LNCAP (cell line): ENCODE data around the gene CRAT.

Experiments used
- TF ChIP-seq, protein P1 (sequence below): fragments of 450-650 bp; IDR thresholded peaks from 2 replicates; pipeline ENCODE4 v1.5.1; 2017; ENCODE audit warnings: mild to moderate bottlenecking

CRAT gene

DNA sequence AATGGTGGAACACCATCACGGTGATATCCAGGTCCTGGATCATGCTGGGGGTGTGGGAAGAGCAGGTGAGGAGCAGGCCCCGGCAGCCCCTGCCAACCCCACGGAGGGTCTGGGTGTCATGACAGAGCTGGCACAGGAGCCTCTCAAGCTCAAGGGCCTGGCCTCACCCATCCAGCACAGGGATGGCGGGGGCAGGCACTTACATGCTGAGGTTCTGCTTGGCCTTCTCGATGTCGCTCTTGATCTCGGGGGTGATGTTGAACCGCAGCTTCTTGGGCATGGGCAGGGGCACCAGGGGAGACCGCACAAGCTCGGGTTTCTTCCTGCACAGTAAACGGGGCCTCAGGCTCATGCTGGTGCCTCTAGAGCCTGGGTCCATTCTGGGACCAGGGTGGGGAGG, 12.3 kb downstream of the CRAT start:
- TF ChIP-seq, protein P1, sequence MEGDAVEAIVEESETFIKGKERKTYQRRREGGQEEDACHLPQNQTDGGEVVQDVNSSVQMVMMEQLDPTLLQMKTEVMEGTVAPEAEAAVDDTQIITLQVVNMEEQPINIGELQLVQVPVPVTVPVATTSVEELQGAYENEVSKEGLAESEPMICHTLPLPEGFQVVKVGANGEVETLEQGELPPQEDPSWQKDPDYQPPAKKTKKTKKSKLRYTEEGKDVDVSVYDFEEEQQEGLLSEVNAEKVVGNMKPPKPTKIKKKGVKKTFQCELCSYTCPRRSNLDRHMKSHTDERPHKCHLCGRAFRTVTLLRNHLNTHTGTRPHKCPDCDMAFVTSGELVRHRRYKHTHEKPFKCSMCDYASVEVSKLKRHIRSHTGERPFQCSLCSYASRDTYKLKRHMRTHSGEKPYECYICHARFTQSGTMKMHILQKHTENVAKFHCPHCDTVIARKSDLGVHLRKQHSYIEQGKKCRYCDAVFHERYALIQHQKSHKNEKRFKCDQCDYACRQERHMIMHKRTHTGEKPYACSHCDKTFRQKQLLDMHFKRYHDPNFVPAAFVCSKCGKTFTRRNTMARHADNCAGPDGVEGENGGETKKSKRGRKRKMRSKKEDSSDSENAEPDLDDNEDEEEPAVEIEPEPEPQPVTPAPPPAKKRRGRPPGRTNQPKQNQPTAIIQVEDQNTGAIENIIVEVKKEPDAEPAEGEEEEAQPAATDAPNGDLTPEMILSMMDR, result no peak

DNA sequence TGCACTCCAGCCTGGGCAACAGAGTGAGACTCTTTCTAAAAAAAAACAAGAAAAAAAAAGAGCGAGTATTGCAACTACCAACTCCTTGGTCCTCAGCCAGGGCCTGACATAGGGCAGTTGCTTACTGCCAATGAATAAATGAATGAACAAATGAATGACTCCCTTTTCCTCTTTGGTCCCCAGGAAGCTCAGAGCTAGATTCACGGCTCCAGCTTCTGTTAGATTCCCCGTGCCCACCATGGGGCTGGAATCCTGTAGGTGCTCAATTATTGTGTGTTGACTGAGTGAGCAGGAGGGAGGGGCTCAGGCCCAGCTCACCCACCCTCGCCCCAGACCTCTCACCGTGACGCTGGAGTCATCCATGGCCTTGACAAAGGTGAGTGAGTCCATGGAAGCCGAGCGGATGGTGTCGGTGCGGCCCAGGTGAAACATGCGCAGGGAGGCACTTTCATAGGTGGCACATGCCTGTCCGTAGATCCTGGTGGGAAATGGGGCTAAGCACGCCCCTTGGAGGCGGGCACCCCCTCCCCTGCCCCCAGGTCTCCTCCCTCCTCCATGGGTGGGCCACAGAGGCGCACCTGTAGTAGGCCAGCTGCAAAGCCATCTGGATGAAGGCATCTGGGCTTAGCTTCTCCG, 12.8 kb downstream of the CRAT start:
- TF ChIP-seq, protein P1, result no peak

DNA sequence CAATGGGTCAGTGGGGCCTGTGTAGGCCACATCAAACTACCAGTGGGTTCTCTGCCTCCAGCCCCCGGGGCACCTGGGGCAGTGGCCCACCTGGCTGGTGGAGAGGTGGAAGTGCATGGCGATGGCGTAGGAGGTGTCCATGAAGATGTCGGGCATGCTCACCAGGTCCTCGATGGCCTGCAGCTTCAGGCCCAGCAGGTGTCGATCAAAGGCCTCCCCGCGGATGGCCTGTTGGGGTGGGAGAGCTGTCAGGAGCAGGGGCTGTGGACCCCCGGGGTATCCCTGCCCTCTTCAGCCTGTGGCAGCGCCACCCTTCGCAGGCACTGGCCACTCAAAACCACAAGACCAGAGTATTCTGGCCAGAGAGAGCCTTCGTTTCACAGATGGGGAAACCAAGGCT, 14.7 kb downstream of the CRAT start:
- TF ChIP-seq, protein P1, result no peak

DNA sequence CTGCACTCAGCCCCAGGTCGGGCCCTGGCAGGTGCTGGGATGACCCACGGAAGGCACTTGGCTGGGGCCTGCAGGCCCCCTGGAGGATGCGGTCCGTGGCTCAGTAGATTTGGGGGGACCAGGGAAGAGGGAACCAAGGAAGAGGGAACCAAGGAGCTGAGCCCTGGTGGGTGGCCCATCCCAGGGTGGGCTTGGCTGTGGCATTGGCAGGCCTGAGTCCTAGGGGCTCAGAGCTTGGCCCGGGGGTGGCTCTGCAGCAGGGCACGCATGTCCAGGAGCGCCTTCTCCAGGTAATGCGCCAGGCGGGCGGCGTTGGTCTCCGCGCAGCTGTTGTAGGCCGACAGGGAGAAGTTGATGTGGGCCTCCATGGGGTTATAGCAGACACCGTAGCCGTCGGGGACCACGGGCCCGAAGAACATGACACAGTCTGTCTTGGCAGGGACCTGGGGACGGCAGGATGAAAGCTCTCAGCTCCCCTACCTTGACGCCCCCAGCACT, 15.4 kb downstream of the CRAT start:
- TF ChIP-seq, protein P1, result no peak

DNA sequence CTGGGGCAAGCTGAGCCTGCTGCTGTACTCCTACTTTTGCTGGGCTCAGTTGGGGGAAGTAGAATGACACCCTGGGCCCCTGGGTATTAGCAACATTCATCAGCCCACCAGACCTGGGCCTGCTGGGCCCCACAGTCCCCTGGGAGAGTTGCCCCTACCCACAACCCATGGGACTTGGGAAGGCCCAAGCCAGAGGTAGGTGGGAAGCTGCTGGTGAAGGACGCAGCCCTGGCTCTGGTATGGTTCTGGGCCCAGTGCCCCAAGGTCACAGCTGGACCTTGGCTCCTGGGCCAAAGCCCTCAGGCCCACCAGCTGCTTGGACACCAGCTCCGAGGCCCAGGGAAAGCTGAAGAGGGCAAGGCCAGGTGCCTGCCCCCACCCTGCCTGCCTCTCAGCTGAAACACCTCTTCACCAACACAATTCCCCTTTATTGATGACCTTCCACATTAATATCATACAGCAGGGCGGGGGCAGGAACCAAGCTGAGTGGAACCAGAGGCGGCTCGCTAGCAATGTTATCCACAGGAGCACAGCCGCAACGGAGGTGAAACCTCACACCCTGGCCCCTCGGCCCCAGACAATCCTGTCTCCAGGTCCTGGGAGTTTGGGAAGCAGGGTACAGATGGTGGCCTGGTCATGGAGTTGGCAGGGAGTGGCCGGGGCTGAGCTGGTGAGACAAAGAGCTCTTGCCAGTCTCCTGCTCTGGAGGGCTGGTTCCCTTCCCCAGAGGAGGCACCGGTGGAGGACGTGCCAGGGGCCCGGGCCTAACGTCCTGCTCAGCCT, 16.0 kb downstream of the CRAT start:
- TF ChIP-seq, protein P1, result no peak

DNA sequence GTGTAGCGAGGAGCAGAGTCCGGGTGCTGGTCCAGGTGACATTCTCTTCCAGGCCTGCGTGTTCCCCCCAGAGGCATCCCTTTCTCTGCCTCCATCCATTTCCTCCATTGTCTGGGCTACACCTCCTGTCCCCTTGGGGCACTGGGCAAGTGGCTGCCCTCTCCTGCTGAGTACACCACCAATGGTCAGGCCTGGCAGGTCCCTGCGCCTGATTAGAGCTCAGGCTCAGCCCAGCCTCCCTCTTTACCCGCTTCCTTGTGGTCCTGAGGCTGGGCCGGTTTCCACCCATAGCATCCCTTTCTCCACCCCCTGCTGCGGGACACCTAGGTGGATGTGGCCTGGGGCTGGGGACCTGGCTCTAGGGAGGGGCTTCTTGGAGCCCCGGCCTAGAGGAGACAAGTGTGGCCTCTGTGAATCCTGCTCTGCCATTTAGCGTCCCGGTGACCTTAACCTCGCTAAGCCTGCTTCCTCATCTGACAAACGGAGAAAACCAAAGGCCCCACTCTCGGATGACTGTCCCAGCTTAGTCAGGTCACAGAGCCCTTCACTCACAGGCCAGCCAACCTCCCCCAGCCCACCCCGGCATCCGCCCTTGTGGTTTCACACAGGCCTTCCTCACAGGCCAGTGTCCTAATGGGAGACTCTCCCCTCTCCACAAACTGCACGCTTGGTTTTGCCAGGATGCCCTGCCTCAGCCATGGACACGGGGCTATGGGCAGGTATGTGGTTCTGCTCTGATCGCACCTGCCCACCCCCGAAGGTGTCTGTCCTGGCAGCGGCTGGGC, 16.8 kb downstream of the CRAT start:
- TF ChIP-seq, protein P1, result no peak

DNA sequence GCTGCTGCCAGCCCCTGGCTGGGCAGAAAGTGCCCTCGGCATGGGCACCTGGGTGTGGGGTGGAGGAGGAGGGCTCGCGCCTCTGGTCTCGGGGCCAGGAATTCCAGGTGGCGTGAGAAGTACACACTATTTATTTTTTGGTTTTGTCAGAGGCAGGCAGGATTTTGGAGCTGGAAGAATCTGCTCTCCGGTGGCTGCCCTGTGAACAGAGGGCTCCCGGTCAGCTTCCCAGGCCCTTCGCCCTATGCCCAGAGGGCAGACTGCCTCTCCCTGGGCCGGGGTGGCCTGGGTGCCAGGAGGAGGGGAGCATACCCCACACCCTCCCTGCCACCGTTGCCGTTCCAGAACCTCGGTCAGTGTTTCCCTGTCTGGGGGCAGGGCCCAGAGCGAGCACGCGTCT, 21.3 kb downstream of the CRAT start:
- TF ChIP-seq, protein P1, result no peak
